Breast epithelium (tissue), 3 donors: ENCODE results near the gene PEX5L.

Source experiments
- POLR2A ChIP-seq: fragments of 450-650 bp; IDR thresholded peaks from one replicate; pipeline ENCODE4 v1.6.1; 2016; ENCODE audit warnings: antibody characterized with exemption, mild to moderate bottlenecking, moderate library complexity
- TF ChIP-seq, protein P1 (sequence below), 3 donors: fragments of 450-650 bp; IDR thresholded peaks; one replicate each; pipeline ENCODE4 v1.5.1; 2016 to 2017; ENCODE audit warnings: antibody characterized with exemption in 3 of 3, mild to moderate bottlenecking in 3 of 3, moderate library complexity in 3 of 3

DNA sequence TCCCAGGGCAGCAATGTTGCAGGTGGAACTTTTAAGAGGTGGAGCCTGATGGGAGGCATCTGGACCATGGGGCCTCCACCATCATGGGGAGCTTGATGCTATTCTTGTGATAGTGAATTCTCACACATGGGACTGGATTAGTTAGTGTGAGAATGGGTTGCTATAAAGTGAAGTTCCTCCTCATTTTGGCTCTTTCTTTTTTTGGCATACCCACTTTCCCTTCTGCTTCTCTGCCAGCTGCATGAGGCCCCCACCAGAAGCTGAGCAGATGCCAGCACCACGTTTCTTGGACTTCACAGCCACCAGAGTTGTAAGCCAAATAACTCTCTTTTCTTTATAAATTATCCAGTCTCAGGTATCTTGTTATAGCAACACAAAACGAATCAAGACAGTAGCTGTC is 101.0 kb downstream of the PEX5L start:
- TF ChIP-seq, protein P1, sequence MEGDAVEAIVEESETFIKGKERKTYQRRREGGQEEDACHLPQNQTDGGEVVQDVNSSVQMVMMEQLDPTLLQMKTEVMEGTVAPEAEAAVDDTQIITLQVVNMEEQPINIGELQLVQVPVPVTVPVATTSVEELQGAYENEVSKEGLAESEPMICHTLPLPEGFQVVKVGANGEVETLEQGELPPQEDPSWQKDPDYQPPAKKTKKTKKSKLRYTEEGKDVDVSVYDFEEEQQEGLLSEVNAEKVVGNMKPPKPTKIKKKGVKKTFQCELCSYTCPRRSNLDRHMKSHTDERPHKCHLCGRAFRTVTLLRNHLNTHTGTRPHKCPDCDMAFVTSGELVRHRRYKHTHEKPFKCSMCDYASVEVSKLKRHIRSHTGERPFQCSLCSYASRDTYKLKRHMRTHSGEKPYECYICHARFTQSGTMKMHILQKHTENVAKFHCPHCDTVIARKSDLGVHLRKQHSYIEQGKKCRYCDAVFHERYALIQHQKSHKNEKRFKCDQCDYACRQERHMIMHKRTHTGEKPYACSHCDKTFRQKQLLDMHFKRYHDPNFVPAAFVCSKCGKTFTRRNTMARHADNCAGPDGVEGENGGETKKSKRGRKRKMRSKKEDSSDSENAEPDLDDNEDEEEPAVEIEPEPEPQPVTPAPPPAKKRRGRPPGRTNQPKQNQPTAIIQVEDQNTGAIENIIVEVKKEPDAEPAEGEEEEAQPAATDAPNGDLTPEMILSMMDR (IDR thresholded peaks at IDR 0.05), result no peak
- no peak for TF ChIP-seq POLR2A
